Stomach (tissue), 4 donors: ENCODE results near the gene LRP1B.

Source experiments
- POLR2A ChIP-seq, 4 donors: fragments of 450-650 bp; IDR thresholded peaks; one replicate each; pipeline ENCODE4 v1.6.1; 2016; ENCODE audit warnings: antibody characterized with exemption in 4 of 4, control low read depth in 2 of 4, mild to moderate bottlenecking in 1 of 4, moderate library complexity in 1 of 4
- POLR2AphosphoS5 ChIP-seq, 3 donors: sonication (generic); formaldehyde crosslinking; IDR thresholded peaks; one replicate each; pipeline ENCODE4 v1.6.1; 2016; ENCODE audit warnings: antibody characterized with exemption in 3 of 3
- TF ChIP-seq, protein P1 (sequence below), 7 experiments: fragments of 450-650 bp in 4 of 7; fragments of 200-600 bp in 3 of 7; sonication (generic) in 3 of 7; IDR thresholded peaks; one replicate each; pipeline ENCODE4 v1.5.1; 2016 to 2019; ENCODE audit warnings: antibody characterized with exemption in 7 of 7, control low read depth in 2 of 7, mild to moderate bottlenecking in 1 of 7

DNA sequence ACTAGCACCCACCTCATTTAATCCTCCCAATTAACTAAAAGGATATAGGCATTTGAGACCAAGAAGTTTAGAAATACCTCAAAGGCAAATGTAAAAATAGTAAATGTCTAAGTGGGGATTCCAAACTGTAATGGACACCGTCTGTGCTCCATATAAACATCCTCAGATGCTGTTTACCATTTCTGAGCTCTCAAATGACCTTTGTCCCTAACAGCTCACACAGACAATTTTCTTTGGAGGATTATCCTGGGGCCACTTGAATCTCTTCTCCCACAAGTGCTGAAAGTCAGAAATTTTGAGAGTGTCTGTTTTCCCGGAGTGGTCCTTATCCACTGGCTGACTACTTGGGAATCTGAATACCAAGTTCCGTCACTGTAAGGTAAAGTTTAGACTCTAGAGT, 1418.9 kb downstream of the LRP1B start:
- TF ChIP-seq, protein P1, sequence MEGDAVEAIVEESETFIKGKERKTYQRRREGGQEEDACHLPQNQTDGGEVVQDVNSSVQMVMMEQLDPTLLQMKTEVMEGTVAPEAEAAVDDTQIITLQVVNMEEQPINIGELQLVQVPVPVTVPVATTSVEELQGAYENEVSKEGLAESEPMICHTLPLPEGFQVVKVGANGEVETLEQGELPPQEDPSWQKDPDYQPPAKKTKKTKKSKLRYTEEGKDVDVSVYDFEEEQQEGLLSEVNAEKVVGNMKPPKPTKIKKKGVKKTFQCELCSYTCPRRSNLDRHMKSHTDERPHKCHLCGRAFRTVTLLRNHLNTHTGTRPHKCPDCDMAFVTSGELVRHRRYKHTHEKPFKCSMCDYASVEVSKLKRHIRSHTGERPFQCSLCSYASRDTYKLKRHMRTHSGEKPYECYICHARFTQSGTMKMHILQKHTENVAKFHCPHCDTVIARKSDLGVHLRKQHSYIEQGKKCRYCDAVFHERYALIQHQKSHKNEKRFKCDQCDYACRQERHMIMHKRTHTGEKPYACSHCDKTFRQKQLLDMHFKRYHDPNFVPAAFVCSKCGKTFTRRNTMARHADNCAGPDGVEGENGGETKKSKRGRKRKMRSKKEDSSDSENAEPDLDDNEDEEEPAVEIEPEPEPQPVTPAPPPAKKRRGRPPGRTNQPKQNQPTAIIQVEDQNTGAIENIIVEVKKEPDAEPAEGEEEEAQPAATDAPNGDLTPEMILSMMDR (IDR thresholded peaks at IDR 0.05), result no peak
- TF ChIP-seq POLR2A (IDR thresholded peaks at IDR 0.05) (no peak), POLR2AphosphoS5 (IDR thresholded peaks at IDR 0.05) (no peak)
